ENCODE data around the gene MRRF.
"Not testable (repeated sequence)": the region's sequence is repeated elsewhere in the genome, so short reads cannot be mapped to it uniquely, and the experiment has no call there.

Gene MRRF

GRCh38 chr9:122355336-122355875 is 90.7 kb downstream of the MRRF start:
- no peak for DNase-seq (ENCODE audit: low read depth, low spot score)

GRCh38 chr9:122356627-122357026 is 91.9 kb downstream of the MRRF start:
- no peak for DNase-seq (ENCODE audit: low read depth, low spot score)

GRCh38 chr9:122360891-122361290 is 96.2 kb downstream of the MRRF start:
- DNase-seq (ENCODE audit: low read depth, low spot score) = no peak

- DNase-seq (ENCODE audit: low read depth, low spot score) = not testable (repeated sequence)
Observed at GRCh38 chr9:122363131-122363530, 98.4 kb downstream of the MRRF start.

- DNase-seq (ENCODE audit: low read depth, low spot score) = no peak
Observed at GRCh38 chr9:122364117-122364782, 99.6 kb downstream of the MRRF start.

- DNase-seq (ENCODE audit: low read depth, low spot score) = no peak
Observed at GRCh38 chr9:122364783-122365150, 100.1 kb downstream of the MRRF start.

GRCh38 chr9:122366074-122366660 is 101.5 kb downstream of the MRRF start:
- no peak for DNase-seq (ENCODE audit: low read depth, low spot score)

GRCh38 chr9:122367065-122367464 is 102.4 kb downstream of the MRRF start:
- no peak for DNase-seq (ENCODE audit: low read depth, low spot score)

GRCh38 chr9:122367774-122368460 is 103.2 kb downstream of the MRRF start:
- no peak for DNase-seq (ENCODE audit: low read depth, low spot score)

- DNase-seq (ENCODE audit: low read depth, low spot score) = no peak
Observed at GRCh38 chr9:122368642-122369041, 104.0 kb downstream of the MRRF start.

GRCh38 chr9:122370303-122370702 is 105.6 kb downstream of the MRRF start:
- no peak for DNase-seq (ENCODE audit: low read depth, low spot score)

- DNase-seq (ENCODE audit: low read depth, low spot score) = no peak
Observed at GRCh38 chr9:122370869-122371755, 106.4 kb downstream of the MRRF start, which contains the start of gene PTGS1. TSS of gene PTGS1 (plus strand) at chr9:122371024. CDS start at chr9:122371085, 61 bp downstream.

GRCh38 chr9:122371846-122372245 is 107.2 kb downstream of the MRRF start:
- DNase-seq (ENCODE audit: low read depth, low spot score) = no peak

- DNase-seq (ENCODE audit: low read depth, low spot score) = no peak
Observed at GRCh38 chr9:122372856-122373845, 108.5 kb downstream of the MRRF start.

GRCh38 chr9:122374885-122375420 is 110.3 kb downstream of the MRRF start:
- DNase-seq (ENCODE audit: low read depth, low spot score) = no peak

GRCh38 chr9:122376796-122377195 is 112.1 kb downstream of the MRRF start:
- DNase-seq (ENCODE audit: low read depth, low spot score) = no peak

- no peak for DNase-seq (ENCODE audit: low read depth, low spot score)
Observed at GRCh38 chr9:122377241-122378164, 112.8 kb downstream of the MRRF start.

- no peak for DNase-seq (ENCODE audit: low read depth, low spot score)
Observed at GRCh38 chr9:122378236-122378635, 113.6 kb downstream of the MRRF start.

- DNase-seq (ENCODE audit: low read depth, low spot score) = no peak
Observed at GRCh38 chr9:122379340-122379739, 114.7 kb downstream of the MRRF start.

Data from smooth muscle cell of the brain vasculature (primary cell).